Astrocyte (in vitro differentiated cells and primary cell): ENCODE results near the gene LSG1.

Source experiments
- EZH2 ChIP-seq: IDR thresholded peaks from 2 replicates; pipeline ENCODE4 v1.6.1; 2012; ENCODE audit warnings: mild to moderate bottlenecking, low read length, inconsistent platforms; ENCODE audit not compliant: insufficient read depth
- TF ChIP-seq, protein P1 (sequence below): IDR thresholded peaks from 2 replicates; pipeline ENCODE4 v1.5.1; 2011; ENCODE audit warnings: low read depth, mild to moderate bottlenecking, inconsistent platforms, low read length, moderate library complexity; ENCODE audit not compliant: insufficient read depth

DNA sequence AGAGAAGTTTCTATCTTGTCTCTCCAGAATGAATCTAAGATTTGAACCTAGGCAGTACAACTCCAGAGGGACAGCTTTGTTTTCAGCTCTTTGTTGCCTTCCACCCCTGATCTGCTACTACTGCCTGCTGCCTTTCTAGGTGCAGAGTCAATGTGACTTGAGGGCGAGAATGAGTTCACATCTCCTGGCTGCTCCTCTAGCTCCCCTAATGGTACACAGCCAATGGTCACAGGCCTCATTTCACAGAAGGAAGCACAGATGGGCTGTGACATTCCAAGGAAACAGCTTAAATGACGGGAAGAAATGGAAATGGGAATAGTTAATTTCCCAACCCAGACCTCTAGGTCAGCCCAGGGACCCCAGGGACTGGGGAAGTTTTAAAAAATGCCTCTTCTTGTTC, 46.1 kb upstream of the LSG1 start:
- TF ChIP-seq, protein P1, sequence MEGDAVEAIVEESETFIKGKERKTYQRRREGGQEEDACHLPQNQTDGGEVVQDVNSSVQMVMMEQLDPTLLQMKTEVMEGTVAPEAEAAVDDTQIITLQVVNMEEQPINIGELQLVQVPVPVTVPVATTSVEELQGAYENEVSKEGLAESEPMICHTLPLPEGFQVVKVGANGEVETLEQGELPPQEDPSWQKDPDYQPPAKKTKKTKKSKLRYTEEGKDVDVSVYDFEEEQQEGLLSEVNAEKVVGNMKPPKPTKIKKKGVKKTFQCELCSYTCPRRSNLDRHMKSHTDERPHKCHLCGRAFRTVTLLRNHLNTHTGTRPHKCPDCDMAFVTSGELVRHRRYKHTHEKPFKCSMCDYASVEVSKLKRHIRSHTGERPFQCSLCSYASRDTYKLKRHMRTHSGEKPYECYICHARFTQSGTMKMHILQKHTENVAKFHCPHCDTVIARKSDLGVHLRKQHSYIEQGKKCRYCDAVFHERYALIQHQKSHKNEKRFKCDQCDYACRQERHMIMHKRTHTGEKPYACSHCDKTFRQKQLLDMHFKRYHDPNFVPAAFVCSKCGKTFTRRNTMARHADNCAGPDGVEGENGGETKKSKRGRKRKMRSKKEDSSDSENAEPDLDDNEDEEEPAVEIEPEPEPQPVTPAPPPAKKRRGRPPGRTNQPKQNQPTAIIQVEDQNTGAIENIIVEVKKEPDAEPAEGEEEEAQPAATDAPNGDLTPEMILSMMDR, result no peak
- no peak for TF ChIP-seq EZH2
